ENCODE measurements around the gene TOLLIP. TPM values are rescaled to one million over a fixed set of nuclear protein-coding genes. Genes with fewer than 3 reads are reported as not detected.
"Not testable (repeated sequence)": the region's sequence is repeated elsewhere in the genome, so short reads cannot be mapped to it uniquely, and the experiment has no call there.

Gene TOLLIP
- total and polyA plus RNA-seq, 2 experiments from 2014 or later, result 39.0 to 58.7 TPM

GRCh38 chr11:1251236-1251770, 58.1 kb downstream of the TOLLIP start:
- Histone ChIP-seq H3K4me3 (no peak overlapping the region), H3K36me3 (no peaks in the 10 kb centered on the region), H3K27me3 (no peaks in the 10 kb centered on the region), H3K9me3 (ENCODE audit: low read depth) (no peaks in the 10 kb centered on the region), H3K4me1 (ENCODE audit: low read depth) (no peaks in the 10 kb centered on the region), H3K27ac (no peak overlapping the region)
- no peak for TF ChIP-seq CTCF (IDR thresholded peaks at IDR 0.05; ENCODE audit: low read depth, low read length)
- DNase-seq (ENCODE audit: low read depth in 1 of 2, low spot score in 1 of 2), result no peak

- not testable (repeated sequence) for H3K9me3 ChIP-seq (ENCODE audit: low read depth); H3K27me3 ChIP-seq; H3K4me3 ChIP-seq; H3K36me3 ChIP-seq; H3K27ac ChIP-seq; H3K4me1 ChIP-seq (ENCODE audit: low read depth); DNase-seq (ENCODE audit: low read depth in 1 of 2, low spot score in 1 of 2)
These were observed 59.0 kb downstream of the TOLLIP start for GRCh38 chr11:1250411-1250810.

- not testable (repeated sequence) for DNase-seq (ENCODE audit: low read depth in 1 of 2, low spot score in 1 of 2); H3K9me3 ChIP-seq (ENCODE audit: low read depth); H3K36me3 ChIP-seq; H3K27ac ChIP-seq; H3K4me1 ChIP-seq (ENCODE audit: low read depth); H3K4me3 ChIP-seq; H3K27me3 ChIP-seq
These were observed 60.5 kb downstream of the TOLLIP start for GRCh38 chr11:1248951-1249350.

- not testable (repeated sequence) for H3K27me3 ChIP-seq; H3K36me3 ChIP-seq; H3K4me3 ChIP-seq; H3K9me3 ChIP-seq (ENCODE audit: low read depth); DNase-seq (ENCODE audit: low read depth in 1 of 2, low spot score in 1 of 2); H3K4me1 ChIP-seq (ENCODE audit: low read depth); H3K27ac ChIP-seq
These were observed 62.4 kb downstream of the TOLLIP start for GRCh38 chr11:1247026-1247425.

- not testable (repeated sequence) for H3K4me3 ChIP-seq; H3K4me1 ChIP-seq (ENCODE audit: low read depth); H3K36me3 ChIP-seq; DNase-seq (ENCODE audit: low read depth in 1 of 2, low spot score in 1 of 2); H3K27ac ChIP-seq; H3K9me3 ChIP-seq (ENCODE audit: low read depth); H3K27me3 ChIP-seq
These were observed 63.1 kb downstream of the TOLLIP start for GRCh38 chr11:1246301-1246700.

GRCh38 chr11:1245717-1246116, 63.7 kb downstream of the TOLLIP start:
- H3K4me1 ChIP-seq (ENCODE audit: low read depth); DNase-seq (ENCODE audit: low read depth in 1 of 2, low spot score in 1 of 2); H3K27ac ChIP-seq; H3K36me3 ChIP-seq; H3K27me3 ChIP-seq; H3K9me3 ChIP-seq (ENCODE audit: low read depth); H3K4me3 ChIP-seq: not testable (repeated sequence)

GRCh38 chr11:1244557-1244956, 64.9 kb downstream of the TOLLIP start:
- H3K9me3 ChIP-seq (ENCODE audit: low read depth); H3K27me3 ChIP-seq; H3K36me3 ChIP-seq; H3K4me3 ChIP-seq; H3K4me1 ChIP-seq (ENCODE audit: low read depth); H3K27ac ChIP-seq; DNase-seq (ENCODE audit: low read depth in 1 of 2, low spot score in 1 of 2): not testable (repeated sequence)

GRCh38 chr11:1243521-1243920, 65.9 kb downstream of the TOLLIP start:
- H3K36me3 ChIP-seq; H3K27me3 ChIP-seq; H3K27ac ChIP-seq; H3K4me1 ChIP-seq (ENCODE audit: low read depth); H3K9me3 ChIP-seq (ENCODE audit: low read depth); DNase-seq (ENCODE audit: low read depth in 1 of 2, low spot score in 1 of 2); H3K4me3 ChIP-seq: not testable (repeated sequence)

GRCh38 chr11:1242751-1243150, 66.7 kb downstream of the TOLLIP start:
- not testable (repeated sequence) for H3K9me3 ChIP-seq (ENCODE audit: low read depth); H3K27me3 ChIP-seq; DNase-seq (ENCODE audit: low read depth in 1 of 2, low spot score in 1 of 2); H3K36me3 ChIP-seq; H3K4me3 ChIP-seq; H3K27ac ChIP-seq; H3K4me1 ChIP-seq (ENCODE audit: low read depth)

GRCh38 chr11:1242289-1242688, 67.1 kb downstream of the TOLLIP start:
- no peak overlapping the region for H3K4me3 ChIP-seq
- H3K9me3 ChIP-seq (ENCODE audit: low read depth), result no peaks in the 10 kb centered on the region
- H3K27ac ChIP-seq, result no peak overlapping the region
- no peaks in the 10 kb centered on the region for H3K27me3 ChIP-seq
- TF ChIP-seq CTCF (IDR thresholded peaks at IDR 0.05; ENCODE audit: low read depth, low read length), result no peak
- no peaks in the 10 kb centered on the region for H3K36me3 ChIP-seq
- no peak for DNase-seq (ENCODE audit: low read depth in 1 of 2, low spot score in 1 of 2)
- no peaks in the 10 kb centered on the region for H3K4me1 ChIP-seq (ENCODE audit: low read depth)
